Muscle layer of duodenum (tissue), 2 donors: ENCODE measurements around the gene SLC38A5.
"Not testable (repeated sequence)": the region's sequence is repeated elsewhere in the genome, so short reads cannot be mapped to it uniquely, and the experiment has no call there.

Source experiments
- H3K27ac ChIP-seq: one replicate; pipeline ENCODE4 v1.7.0; 2013; ENCODE audit warnings: mild to moderate bottlenecking, low read length
- H3K27me3 ChIP-seq: one replicate; pipeline ENCODE4 v1.7.0; 2013; ENCODE audit warnings: low read depth, mild to moderate bottlenecking, control low read depth, low read length
- H3K36me3 ChIP-seq, 2 donors: one replicate each; pipeline ENCODE4 v1.7.0; 2013; ENCODE audit warnings: low read length in 2 of 2, control low read depth in 1 of 2, mild to moderate bottlenecking in 1 of 2; ENCODE audit not compliant: insufficient read depth in 2 of 2, control insufficient read depth in 1 of 2
- H3K4me1 ChIP-seq, 2 donors: one replicate each; pipeline ENCODE4 v1.7.0; 2013; ENCODE audit warnings: low read length in 2 of 2, mild to moderate bottlenecking in 2 of 2, control low read depth in 1 of 2, moderate library complexity in 1 of 2; ENCODE audit not compliant: insufficient read depth in 2 of 2, control insufficient read depth in 1 of 2
- H3K4me3 ChIP-seq, 2 donors: one replicate each; pipeline ENCODE4 v1.7.0; 2013; ENCODE audit warnings: low read length in 2 of 2, low read depth in 1 of 2, mild to moderate bottlenecking in 1 of 2
- H3K9me3 ChIP-seq, 2 donors: one replicate each; pipeline ENCODE4 v1.7.0; 2013; ENCODE audit warnings: low read length in 2 of 2, control low read depth in 1 of 2, mild to moderate bottlenecking in 1 of 2; ENCODE audit not compliant: control insufficient read depth in 1 of 2
- donor health status: healthy.

The SLC38A5 gene

GRCh38 chrX:48467281-48467761 is 2.7 kb downstream of the SLC38A5 start:
- Histone ChIP-seq H3K9me3 (no peaks in the 10 kb centered on the region), H3K36me3 (no peaks in the 10 kb centered on the region), H3K4me3 (peak overlapping the region in 1 of 2 donors; percentile 28), H3K27me3 (no peaks in the 10 kb centered on the region), H3K27ac (no peak overlapping the region), H3K4me1 (peaks cover 0 to 13% of the 10 kb centered on the region in 2 donors)

- Histone ChIP-seq H3K4me1 (peaks cover 0 to 13% of the 10 kb centered on the region in 2 donors), H3K9me3 (no peaks in the 10 kb centered on the region), H3K4me3 (no peak overlapping the region), H3K27ac (no peak overlapping the region), H3K27me3 (no peaks in the 10 kb centered on the region), H3K36me3 (no peaks in the 10 kb centered on the region)
These were observed 3.4 kb downstream of the SLC38A5 start for GRCh38 chrX:48466696-48467095.

- Histone ChIP-seq H3K4me3 (no peak overlapping the region), H3K4me1 (peaks cover 0 to 13% of the 10 kb centered on the region in 2 donors), H3K27ac (no peak overlapping the region), H3K27me3 (no peaks in the 10 kb centered on the region), H3K9me3 (no peaks in the 10 kb centered on the region), H3K36me3 (no peaks in the 10 kb centered on the region)
These were observed 4.6 kb downstream of the SLC38A5 start for GRCh38 chrX:48465336-48465933.

GRCh38 chrX:48461830-48462229 is 8.2 kb downstream of the SLC38A5 start:
- Histone ChIP-seq H3K27me3 (no peaks in the 10 kb centered on the region), H3K27ac (no peak overlapping the region), H3K4me1 (no peaks in the 10 kb centered on the region), H3K4me3 (no peak overlapping the region), H3K9me3 (no peaks in the 10 kb centered on the region), H3K36me3 (no peaks in the 10 kb centered on the region)

GRCh38 chrX:48460606-48461005 is 9.5 kb downstream of the SLC38A5 start:
- H3K27me3 ChIP-seq = no peaks in the 10 kb centered on the region
- H3K36me3 ChIP-seq = no peaks in the 10 kb centered on the region
- H3K4me1 ChIP-seq = no peaks in the 10 kb centered on the region
- no peaks in the 10 kb centered on the region for H3K9me3 ChIP-seq
- H3K27ac ChIP-seq = no peak overlapping the region
- H3K4me3 ChIP-seq = no peak overlapping the region

GRCh38 chrX:48460031-48460430 is 10.0 kb downstream of the SLC38A5 start:
- Histone ChIP-seq H3K36me3 (no peaks in the 10 kb centered on the region), H3K9me3 (no peaks in the 10 kb centered on the region), H3K27me3 (no peaks in the 10 kb centered on the region), H3K4me3 (no peak overlapping the region), H3K27ac (no peak overlapping the region), H3K4me1 (no peaks in the 10 kb centered on the region)

GRCh38 chrX:48459483-48459882 is 10.6 kb downstream of the SLC38A5 start:
- no peaks in the 10 kb centered on the region for H3K36me3 ChIP-seq
- H3K9me3 ChIP-seq = no peaks in the 10 kb centered on the region
- no peak overlapping the region for H3K4me3 ChIP-seq
- no peaks in the 10 kb centered on the region for H3K27me3 ChIP-seq
- no peaks in the 10 kb centered on the region for H3K4me1 ChIP-seq
- H3K27ac ChIP-seq = no peak overlapping the region

- Histone ChIP-seq H3K4me1 (no peaks in the 10 kb centered on the region), H3K27ac (no peak overlapping the region), H3K27me3 (no peaks in the 10 kb centered on the region), H3K4me3 (no peak overlapping the region), H3K9me3 (no peaks in the 10 kb centered on the region), H3K36me3 (no peaks in the 10 kb centered on the region)
These were observed 11.3 kb downstream of the SLC38A5 start for GRCh38 chrX:48458711-48459110.

- Histone ChIP-seq H3K27ac (no peak overlapping the region), H3K27me3 (no peaks in the 10 kb centered on the region), H3K9me3 (no peaks in the 10 kb centered on the region), H3K36me3 (no peaks in the 10 kb centered on the region), H3K4me1 (no peaks in the 10 kb centered on the region), H3K4me3 (no peak overlapping the region)
These were observed 13.3 kb downstream of the SLC38A5 start for GRCh38 chrX:48456628-48457331.

- no peaks in the 10 kb centered on the region for H3K4me1 ChIP-seq
- H3K27me3 ChIP-seq = no peaks in the 10 kb centered on the region
- no peak overlapping the region for H3K27ac ChIP-seq
- H3K9me3 ChIP-seq = no peaks in the 10 kb centered on the region
- H3K4me3 ChIP-seq = no peak overlapping the region
- H3K36me3 ChIP-seq = no peaks in the 10 kb centered on the region
These were observed 18.4 kb downstream of the SLC38A5 start for GRCh38 chrX:48451708-48452107.

GRCh38 chrX:48450076-48450475 is 20.0 kb downstream of the SLC38A5 start:
- no peaks in the 10 kb centered on the region for H3K36me3 ChIP-seq
- H3K4me3 ChIP-seq = no peak overlapping the region
- H3K27ac ChIP-seq = no peak overlapping the region
- no peaks in the 10 kb centered on the region for H3K4me1 ChIP-seq
- H3K9me3 ChIP-seq = no peaks in the 10 kb centered on the region
- H3K27me3 ChIP-seq = no peaks in the 10 kb centered on the region

- not testable (repeated sequence) for H3K36me3 ChIP-seq, H3K27ac ChIP-seq, H3K27me3 ChIP-seq
These were observed 22.9 kb downstream of the SLC38A5 start for GRCh38 chrX:48447201-48447600.

More at GRCh38 chrX:48447201-48447600, 22.9 kb downstream of the SLC38A5 start:
- not testable (repeated sequence) for H3K4me3 ChIP-seq, H3K9me3 ChIP-seq, H3K4me1 ChIP-seq
